Lower leg skin (tissue), 3 donors: ENCODE results near the gene HAUS7.

Experiments used
- CTCF ChIP-seq, 3 donors: fragments of 450-650 bp; IDR thresholded peaks; one replicate each; pipeline ENCODE4 v1.5.1; 2016; ENCODE audit warnings: antibody characterized with exemption in 3 of 3, mild to moderate bottlenecking in 3 of 3, moderate library complexity in 2 of 3
- POLR2A ChIP-seq, 2 donors: fragments of 450-650 bp; IDR thresholded peaks; one replicate each; pipeline ENCODE4 v1.6.1; 2016 to 2017; ENCODE audit warnings: antibody characterized with exemption in 2 of 2, mild to moderate bottlenecking in 1 of 2, moderate library complexity in 1 of 2

- TF ChIP-seq CTCF (IDR thresholded peaks at IDR 0.05) (no peak), POLR2A (IDR thresholded peaks at IDR 0.05) (no peak)
These were observed 55.4 kb downstream of the HAUS7 start for GRCh38 chrX:153414856-153415510.
